Prostate gland (tissue), 2 donors: ENCODE data around the gene SSTR1.

ENCODE experiments used
- CTCF ChIP-seq, 4 experiments: fragments of 200-600 bp in 2 of 4; fragments of 450-650 bp in 2 of 4; sonication (generic) in 2 of 4; IDR thresholded peaks; 1 replicate in 3 of 4; 2 replicates in 1 of 4; pipeline ENCODE4 v1.5.1; 2016 to 2019; ENCODE audit warnings: antibody characterized with exemption in 4 of 4, mild to moderate bottlenecking in 2 of 4, moderate library complexity in 2 of 4
- POLR2A ChIP-seq: fragments of 450-650 bp; IDR thresholded peaks from one replicate; pipeline ENCODE4 v1.6.1; 2016; ENCODE audit warnings: antibody characterized with exemption, mild to moderate bottlenecking

GRCh38 chr14:38207377-38207735 is 348 bp upstream of the SSTR1 start:
- TF ChIP-seq POLR2A (no peak), CTCF (IDR thresholded peaks at IDR 0.05) (no peak)
